Hindlimb muscle (tissue), 1 donor: ENCODE data around the gene MRPS27. TPM values are rescaled to one million over a fixed set of nuclear protein-coding genes. Genes with fewer than 3 reads are reported as not detected.
A peak's percentile ranks its signal among the peaks of the same experiment; 100 is the strongest.

Experiments
- DNase-seq: peaks from one replicate; pipeline ENCODE4 v3.0.0-alpha.2; 2013
- polyA plus RNA-seq: library from polyadenylated mRNA; unstranded; fragments of 120-200 nt; gene quantifications from one replicate; pipeline ENCODE4 v1.2.1, GENCODE V29; 2013; ENCODE audit not compliant: insufficient read length

MRPS27 gene
- polyA plus RNA-seq, 1 donor = 44.0 TPM

DNA sequence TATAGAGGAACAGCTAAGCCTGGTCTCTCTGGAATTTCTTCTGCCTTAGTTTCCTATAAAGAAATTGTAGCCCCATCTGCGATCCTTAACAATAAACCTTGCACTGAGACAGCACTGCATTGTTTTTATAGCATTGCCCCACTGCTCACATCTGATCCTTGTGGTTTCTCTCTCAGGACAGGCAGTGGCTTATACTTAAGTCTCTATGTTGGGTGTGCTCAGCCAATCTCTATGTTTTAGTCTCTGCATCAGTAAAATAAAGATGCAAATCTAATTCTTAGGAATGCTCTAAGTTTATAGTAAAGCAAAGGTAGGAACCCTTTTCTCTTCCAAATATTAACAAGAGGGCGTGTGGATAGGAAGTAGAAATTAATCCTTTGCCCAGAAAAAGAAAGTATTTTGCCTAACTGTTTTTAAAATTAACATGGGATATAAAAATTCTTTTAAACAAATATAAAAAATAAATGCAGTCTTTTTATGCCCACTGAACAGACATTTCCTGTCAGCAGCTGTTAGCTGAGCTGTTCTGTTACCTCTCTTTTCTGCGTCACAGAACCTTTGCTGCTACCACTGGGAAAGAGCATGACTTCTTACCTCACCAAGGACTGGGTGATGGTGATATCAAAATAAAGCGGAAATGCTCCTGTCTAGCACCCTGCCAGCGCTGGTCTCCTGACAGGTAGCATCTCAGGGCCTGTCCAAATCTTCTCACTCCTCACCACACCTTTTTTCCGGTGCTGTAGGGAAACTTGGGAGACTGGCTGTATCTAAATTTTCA lies 29.5 kb downstream of the MRPS27 start:
- DNase-seq = no peak

DNA sequence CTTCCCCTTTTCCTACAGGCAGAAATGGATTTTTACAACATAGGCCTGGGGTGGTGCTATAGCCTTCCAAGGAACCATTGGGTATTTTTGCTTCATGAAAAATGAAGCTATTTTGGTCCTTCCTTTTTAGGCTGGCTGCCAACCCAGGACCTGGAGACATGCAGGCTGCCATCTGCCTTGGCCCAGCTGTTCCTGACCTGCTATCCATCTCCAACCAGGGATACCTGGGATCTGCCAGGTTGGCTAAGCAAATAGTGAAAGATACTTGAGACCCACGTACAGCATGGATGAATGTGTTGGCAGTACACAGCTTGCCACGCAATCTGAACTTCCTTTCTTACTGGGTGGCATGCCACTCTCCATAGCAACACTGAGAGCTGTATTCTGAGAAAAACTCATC lies 31.1 kb downstream of the MRPS27 start:
- DNase-seq = peak; percentile 32

DNA sequence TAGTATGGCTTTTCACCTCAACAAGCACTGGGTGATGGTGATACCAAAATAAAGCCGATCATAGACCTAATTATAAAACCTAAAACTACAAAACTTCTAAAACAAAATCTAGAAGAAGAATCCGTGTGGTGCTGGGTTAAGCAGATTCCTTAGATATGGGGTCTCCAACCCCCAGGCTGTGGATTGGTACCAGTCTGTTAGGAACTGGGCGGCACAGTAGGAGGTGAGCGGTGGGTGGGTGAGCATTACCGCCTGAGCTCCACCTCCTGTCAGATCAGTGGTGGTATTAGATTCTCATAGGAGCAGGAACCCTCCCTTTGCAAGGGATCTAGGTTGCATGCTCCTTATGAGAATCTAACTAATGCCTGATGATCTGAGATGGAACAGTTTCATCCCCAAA lies 33.2 kb downstream of the MRPS27 start:
- DNase-seq = no peak

DNA sequence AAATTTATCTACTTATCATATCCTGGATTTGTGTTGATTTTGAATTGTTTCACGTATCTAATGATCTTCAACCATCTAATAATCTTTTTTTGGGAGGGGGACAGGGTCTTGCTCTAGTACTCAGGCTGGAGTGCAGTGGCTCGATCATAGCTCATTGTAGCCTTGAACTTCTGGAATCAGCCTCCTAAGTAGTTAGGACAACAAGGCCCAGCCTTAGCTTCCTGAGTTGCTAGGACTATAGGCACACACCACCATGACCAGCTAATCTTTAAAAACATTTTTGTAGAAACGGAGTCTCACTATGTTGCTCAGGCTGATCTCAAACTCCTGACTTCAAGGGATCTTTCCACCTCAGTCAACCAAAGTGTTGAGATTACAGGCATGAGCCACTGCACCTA lies 34.6 kb downstream of the MRPS27 start:
- no peak for DNase-seq

DNA sequence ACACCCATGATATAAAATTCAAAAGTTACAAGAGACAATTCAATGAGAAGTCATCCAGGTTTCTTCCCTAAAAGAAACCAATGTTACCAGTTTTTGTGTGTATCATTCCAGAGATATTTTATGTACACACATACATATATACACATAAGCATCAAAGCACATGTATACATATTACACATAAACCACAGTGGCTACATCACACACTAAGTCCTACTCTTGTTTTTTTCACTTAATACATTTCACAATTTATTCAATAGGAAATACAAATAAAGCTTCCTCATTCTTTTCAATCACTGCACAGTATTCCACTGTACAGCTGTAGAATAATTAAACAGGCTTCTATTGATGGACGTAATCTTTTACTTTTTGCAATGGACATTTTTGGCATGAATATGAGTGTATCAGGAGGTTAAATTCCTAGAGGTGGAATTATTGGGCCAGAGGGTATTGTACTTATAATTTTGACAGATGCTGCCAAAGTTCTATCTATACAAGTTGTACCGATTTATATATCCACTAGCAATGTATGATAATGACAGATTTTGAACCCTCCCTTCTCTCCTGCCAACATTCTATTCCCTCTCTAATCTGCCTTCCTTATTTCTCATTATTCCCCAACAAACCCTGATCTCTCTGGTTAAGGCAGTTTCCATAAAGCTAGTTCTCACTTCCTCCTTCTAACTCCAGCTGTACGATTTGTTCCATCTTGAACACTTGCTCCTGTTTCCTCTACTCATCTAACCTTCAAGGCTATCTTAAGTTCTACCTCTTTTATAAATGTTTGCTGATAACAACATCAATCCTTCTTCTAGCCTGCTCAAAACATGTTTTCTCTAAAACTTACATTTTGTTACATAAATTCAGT lies 35.2 kb downstream of the MRPS27 start:
- DNase-seq = no peak

DNA sequence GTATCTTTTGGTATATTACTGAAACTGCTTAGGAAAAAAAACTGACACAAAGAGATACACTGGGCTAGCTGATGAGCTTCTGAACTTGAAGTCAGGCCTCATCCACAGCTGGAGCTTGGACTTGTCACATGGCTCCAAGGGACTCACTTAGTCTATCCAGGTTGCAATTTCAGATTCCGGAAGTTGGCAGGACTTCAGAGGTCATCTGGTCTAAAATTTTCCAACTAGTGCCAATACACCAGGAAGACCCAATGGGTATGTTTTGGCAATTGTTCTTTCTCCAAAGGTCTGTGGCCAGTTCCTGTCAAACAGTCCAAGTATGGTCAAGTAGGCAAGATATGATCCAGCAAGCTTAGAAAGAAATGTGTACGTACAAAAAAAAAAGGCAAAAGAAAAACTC lies 36.7 kb downstream of the MRPS27 start:
- no peak for DNase-seq

DNA sequence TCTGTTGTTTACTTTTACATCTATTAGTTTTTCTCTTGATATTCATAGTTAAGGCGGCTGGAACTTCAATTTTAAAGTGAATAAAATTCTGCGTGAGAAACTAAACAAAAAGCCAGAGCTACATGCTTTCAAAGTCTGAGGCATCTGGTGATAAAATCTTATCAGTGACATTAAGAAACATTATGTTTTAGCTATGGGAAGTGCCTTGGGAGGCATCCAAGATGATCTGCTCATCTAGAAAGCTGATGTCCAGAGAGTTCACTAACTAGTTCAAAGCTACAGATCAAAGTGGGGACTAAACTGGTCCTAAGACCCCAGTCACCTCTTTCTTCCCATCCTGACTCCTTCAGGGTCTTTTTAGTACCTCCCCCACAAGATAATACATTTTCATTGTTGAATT lies 37.2 kb downstream of the MRPS27 start:
- no peak for DNase-seq

DNA sequence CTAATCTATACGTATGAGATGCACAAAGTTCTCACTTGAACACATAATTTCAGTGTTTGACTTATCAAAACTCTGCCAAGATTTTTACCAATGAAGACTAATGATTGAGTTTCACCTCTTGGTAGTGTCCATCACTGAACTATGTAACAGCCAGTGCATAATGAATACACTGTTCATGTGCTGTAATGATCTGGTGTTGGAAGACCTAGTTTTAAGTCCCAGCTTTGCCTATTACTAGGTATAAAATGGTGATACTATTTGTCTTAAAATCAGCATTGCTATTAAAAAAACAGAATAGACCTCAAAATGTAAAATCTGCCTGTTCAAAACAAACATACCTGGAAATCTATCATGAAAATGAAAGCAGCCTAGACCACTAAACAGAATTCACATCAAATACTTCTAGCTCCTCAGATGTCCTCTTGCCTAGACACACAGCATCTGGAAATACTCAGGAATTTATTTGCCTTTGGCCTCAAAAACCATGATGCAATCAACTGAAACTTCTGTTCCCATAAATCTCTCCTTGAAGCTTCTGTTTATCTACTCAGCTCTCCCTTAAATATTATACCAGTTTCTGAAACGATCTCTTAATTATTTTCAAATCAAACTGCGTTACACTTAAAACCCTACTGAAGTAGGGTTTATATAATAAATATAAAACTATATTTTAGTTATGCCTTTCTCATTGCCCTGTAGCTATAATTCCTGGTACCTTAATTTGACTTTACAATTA lies 38.1 kb downstream of the MRPS27 start:
- DNase-seq = peak; percentile 77

DNA sequence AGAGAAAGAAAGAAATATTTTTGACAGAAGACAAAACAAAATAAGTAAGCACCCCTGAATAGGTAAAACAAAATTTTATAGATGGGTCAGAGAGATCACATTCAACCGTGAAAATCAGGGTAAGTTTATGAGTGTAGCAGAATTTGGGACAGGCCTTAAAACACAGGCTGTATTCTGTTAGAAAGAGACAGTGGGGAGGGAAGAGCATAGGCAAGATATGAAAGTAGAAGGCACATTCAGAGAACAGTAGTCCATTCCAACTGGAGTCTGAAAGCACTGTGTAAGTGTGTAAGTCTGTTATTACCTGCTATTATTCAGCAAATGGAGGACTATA lies 38.6 kb downstream of the MRPS27 start:
- DNase-seq = no peak

DNA sequence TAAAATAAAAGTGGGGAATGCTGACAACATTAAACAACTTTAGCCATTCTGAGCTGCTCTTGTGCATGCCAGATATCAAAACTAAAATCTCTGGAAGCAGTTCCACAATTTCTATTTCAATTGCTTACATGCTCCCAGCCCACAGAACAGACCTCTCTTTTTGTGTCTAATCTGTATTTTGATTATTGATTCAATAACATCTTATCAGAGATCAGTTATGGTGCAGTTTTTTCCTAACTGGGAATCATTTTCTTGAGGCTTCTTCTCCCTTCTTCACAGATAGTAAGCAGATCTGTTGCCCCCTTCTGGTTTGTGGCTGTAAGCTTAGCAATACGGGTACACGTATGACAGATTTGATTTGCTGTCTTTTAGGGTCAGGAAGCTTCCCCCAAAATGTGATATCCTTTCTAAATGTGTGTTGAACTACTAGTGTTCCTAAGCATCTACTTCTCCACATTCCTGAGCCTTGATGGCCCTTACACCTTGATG lies 39.4 kb downstream of the MRPS27 start:
- no peak for DNase-seq

DNA sequence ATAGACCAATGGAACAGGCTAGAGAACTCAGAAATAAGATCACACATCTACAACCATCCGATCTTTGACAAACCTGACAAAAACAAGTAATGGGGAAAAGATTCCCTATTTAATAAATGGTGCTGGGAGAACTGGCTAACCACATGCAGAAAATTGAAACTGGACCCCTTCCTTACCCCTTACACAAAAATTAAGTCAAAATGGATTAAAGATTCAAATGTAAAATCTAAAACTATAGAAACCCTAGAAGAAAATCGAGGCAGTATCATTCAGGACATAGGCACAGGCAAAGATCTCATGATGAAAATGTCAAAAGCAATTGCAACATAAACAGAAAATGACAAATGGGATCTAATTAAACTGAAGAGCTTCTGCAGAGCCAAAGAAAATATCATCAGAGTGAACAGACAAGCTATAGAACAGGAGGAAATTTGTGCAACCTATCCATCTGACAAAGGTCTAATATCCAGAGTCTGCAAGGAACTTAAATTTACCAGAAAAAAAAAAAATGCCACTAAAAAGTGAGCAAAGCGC lies 43.8 kb downstream of the MRPS27 start:
- no peak for DNase-seq

DNA sequence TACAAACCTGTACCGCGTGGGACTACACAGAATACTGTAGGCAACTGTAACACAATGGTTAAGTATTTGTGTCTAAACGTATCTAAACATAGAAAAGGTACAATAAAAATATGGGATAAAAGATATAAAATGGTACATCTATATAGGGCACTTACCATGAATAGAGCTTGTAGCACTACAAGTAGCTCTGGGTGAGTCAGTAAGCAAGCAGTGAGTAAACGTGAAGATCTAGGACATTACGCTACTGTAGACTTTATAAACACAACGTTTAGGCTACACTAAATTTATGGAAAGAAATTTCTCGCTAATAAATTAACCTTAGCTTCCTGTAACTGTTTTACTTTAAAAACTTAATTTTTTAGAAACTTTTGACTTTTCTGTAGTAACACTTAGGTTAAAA lies 46.5 kb downstream of the MRPS27 start:
- no peak for DNase-seq

DNA sequence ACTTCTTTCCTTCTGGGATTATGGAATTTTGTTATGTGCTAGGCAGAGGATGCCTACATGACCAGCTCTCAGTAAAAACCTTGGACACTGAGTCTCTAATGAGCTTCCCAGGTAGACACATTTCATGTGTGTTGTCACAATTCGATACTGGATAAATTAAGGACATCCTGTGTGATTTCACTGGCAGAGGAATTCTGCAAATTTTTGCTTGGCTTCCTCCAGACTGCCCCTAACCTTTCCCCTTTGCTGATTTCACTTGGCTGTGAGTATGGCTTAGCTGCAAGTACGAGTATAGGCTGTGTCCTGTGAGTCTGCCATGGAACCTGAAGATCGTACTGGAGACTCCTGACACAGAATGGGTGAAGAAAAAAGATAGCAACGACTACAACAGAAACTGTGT lies 47.6 kb downstream of the MRPS27 start:
- no peak for DNase-seq

DNA sequence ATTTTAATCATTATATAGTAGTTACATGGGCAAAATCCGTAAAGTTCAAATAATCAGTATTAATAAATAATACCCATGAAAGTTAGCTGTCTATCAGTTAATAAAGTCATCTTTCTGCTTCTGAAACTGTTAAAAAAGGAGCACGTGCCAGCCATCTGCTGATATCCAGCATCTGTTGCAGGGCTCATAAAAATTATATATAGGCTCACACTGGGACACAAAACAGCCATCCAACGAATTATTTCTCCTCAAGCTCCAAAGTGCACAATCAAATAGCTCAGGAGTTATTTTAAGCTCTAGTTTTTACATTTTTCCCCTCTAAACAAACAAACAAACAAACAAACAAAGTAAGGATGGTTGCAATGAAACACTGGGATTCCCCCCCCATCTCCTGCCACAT lies 48.3 kb downstream of the MRPS27 start:
- DNase-seq = no peak

DNA sequence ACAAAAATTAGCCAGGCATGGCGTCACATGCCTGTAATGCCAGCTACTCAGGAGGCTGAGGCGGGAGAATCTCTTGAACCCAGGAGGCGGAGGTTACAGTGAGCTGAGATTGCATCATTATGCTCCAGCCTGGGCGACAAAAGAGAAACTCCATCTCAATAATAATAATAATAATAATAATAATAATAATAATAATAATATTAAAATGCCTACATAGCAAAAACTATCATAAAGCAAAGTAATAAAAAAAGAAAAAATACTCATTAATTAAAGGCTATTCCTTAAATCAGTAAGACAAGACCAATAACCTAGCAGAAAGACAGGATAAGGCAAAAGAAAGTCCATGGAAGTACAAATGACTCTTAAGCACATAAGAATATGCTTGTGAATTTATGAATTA lies 50.0 kb downstream of the MRPS27 start:
- DNase-seq = no peak

DNA sequence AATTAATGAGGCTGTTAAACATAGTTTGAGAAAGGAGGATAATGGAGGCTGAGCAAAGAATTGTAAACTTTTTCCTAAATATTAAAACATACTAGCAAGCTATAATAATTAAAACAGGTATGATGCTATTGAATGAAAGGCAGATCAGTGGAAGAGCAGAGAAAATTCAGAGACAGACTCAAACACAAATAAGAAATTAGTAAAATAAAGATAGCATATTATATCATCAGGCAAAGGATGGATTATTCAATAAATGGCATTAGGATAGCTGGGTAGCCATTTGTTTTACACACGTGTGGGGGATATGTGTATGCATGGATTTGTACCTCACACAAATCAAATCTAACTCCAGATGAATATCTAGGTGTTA lies 50.6 kb downstream of the MRPS27 start:
- DNase-seq = no peak

DNA sequence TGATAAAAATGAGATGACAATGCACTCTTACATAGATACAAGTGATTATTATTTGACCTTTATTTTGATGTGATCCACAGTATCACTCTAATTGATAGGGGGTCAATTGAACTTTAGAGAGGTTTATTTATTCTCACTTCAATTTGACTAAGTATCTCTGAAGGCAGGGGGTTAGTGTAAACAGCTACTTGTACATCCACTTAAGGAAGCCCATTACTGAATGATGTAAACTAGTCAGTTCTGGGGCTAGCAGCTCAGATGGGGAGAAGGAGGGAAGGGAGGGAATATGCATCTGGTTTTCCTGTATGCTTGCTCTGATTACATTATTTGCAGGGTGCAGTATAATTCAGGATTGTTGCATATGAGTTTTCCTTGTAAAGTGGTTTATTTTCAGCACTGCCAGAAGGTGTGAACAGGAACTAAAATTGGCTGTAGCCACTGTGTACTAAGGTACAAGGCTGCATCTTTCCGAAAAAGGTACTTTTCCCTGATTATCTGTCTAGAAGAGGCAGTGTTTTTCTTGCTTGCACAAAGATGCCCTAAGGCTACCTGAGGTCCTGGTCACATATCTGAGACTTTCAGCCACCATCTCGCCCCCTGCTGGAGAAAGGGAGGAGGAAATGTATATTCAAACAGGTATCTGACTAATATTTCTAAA lies 51.2 kb downstream of the MRPS27 start:
- DNase-seq = no peak

DNA sequence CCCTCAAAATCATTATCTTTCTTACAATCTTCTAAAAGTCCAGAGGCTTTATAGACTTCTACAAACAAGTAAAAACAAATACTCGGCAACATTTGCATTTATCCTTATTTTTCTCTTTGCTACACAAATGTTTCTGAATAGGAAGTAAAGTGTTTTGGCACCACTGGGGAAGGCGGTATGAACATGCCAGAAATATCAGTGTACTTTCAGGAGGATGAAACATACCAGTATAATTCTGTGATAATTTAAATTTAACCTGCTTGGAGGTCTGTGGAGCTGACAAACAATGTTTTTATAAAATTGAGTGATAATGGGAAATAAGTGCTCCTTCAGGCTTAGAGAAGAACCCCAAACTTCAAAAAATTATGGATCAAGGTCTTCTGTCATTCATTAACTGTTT lies 51.8 kb downstream of the MRPS27 start:
- DNase-seq = no peak

DNA sequence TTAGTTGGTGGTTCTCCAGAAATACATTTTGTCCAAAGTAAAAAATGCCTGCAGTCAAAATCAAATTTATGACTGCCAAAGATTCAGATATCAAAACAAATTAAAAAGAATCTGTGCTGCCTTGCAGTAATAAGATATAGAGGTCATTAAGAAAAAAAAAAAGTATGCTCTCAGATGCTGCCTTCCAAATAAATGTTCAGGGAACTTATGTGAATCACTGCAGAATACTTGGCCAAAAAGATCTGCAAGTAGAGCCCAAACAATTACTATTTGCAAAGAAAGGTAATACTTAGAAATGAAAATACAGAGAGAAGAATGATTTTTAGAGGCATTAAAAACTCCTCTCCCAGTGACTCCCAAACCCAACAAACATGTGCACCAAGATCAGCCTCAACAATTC lies 52.4 kb downstream of the MRPS27 start:
- no peak for DNase-seq

DNA sequence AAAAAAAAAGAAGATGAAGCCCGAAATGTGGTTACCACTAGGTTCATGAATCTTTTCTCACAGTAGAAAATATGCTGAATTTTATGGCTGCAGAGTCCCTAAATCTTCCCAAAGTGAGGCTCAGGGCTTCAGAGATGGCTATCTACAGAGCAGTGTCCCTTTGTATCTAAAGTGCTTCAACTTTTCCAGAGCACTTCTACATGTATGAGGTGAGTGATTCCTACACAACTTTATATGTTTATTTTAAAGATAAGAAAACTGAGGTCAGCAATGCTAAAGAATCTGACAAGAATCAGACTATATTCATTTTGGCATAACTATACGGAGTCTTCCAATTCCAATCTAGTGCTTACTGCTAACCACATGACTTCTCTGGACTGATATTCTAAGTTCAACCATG lies 53.2 kb downstream of the MRPS27 start:
- no peak for DNase-seq

DNA sequence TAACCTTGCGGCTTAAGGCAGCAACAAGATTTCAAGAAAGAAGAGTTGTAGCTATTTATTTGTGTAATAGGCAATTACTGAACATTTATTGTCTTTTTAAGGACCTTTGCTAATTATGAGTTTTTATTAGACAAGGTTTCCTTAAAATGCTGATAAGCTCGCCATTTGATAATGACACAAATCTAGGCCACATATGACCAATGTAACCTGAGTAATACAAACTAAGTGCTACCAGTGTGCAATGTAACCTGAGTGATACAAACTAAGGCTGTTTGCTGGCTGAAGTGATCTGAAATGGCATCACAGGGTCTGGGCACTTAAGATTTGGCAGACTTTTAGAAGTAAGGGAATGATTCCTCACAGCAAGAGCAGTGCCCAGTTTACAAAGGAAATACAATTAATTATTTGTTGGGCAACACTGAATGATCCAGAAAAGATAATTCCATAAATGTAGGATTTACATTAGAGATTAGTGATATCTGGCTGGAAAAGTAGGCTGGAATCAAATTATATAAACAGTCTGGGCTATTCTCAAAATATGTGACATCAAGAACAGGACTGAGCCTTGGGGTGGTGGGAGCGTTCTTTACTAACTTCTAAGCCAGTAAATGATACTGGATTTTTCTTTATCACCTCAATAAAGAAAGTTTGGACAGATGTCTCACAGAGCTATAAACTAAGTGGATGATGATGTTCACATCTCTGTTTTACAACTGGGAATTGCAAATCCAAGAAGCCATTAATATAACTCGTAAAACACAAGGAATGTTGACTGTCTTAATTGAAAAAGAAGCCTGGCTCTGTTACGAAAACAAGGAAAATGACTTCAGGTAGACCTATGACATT lies 54.8 kb downstream of the MRPS27 start:
- no peak for DNase-seq

DNA sequence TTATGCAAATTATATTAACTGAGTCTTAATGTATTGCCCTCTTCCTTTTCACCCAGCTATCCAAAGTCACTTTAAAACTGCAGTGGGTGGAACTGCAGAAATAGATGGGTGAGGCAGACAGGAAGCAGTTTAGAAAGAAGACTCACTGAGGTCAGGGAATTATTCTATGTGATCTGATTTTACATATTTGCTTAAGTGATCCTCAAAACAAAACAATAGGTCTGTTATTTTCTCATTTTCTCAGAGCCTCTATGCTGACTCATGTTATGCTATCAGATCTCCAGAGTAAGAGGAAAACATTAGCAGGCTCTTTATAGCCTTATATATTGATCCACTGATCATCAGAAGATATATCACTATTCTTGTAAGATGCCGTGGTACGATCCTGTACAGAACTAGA lies 63.5 kb downstream of the MRPS27 start:
- no peak for DNase-seq
